ENCODE results near the gene GAA. TPM values are rescaled to one million over a fixed set of nuclear protein-coding genes. Genes with fewer than 3 reads are reported as not detected.

The GAA gene
- total and polyA plus RNA-seq, 10 of the 15 experiments (the other 5 are each of a cell fraction or from before 2014, with no cell fraction given), result 0.18 to 10.5 (median 4.1) TPM

DNA sequence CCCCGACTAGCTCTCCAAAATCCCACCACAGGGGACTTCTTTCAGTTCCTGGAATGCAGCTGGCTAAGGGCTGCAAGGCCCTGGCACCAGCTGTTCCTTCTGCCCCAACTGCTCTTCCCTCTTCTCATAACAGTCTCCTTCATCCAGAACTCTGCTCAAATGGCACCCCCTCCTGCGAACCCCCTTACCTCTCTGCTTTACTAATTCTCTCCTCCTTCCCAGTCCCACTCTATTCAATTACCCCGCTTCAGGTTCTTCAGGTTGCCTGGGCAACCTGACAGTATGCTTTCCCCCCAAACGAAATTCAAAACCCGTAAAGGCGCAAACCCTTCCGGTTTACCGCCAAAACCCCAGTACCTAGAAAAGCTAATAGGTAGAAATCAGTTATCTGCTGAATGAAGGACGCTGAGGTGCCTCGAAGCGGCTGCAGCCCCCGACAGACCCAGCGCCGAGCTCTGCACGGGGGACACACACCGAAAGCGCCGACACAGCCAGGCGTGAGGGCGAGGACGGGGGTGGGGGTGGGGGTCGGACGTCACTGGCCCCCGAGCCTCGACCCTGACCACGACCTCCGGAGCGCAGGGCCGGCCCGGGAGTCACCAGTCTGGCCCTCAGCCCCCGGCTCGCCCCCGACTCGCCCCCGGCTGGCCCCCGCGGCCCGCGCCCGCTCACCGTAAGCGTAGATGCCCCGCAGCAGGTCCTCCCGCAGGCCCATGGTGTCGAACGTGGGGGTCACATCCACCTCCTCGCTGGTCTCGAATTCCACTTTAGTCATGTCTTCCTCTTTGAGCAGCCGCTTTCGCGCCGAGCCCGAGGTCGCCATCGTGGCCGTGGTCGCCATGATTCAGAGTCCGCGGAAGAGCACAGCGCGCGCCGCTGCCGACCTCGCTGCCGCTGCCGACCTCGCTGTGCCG lies 45.0 kb downstream of the GAA start (continued):
- TF ChIP-seq, protein P1, sequence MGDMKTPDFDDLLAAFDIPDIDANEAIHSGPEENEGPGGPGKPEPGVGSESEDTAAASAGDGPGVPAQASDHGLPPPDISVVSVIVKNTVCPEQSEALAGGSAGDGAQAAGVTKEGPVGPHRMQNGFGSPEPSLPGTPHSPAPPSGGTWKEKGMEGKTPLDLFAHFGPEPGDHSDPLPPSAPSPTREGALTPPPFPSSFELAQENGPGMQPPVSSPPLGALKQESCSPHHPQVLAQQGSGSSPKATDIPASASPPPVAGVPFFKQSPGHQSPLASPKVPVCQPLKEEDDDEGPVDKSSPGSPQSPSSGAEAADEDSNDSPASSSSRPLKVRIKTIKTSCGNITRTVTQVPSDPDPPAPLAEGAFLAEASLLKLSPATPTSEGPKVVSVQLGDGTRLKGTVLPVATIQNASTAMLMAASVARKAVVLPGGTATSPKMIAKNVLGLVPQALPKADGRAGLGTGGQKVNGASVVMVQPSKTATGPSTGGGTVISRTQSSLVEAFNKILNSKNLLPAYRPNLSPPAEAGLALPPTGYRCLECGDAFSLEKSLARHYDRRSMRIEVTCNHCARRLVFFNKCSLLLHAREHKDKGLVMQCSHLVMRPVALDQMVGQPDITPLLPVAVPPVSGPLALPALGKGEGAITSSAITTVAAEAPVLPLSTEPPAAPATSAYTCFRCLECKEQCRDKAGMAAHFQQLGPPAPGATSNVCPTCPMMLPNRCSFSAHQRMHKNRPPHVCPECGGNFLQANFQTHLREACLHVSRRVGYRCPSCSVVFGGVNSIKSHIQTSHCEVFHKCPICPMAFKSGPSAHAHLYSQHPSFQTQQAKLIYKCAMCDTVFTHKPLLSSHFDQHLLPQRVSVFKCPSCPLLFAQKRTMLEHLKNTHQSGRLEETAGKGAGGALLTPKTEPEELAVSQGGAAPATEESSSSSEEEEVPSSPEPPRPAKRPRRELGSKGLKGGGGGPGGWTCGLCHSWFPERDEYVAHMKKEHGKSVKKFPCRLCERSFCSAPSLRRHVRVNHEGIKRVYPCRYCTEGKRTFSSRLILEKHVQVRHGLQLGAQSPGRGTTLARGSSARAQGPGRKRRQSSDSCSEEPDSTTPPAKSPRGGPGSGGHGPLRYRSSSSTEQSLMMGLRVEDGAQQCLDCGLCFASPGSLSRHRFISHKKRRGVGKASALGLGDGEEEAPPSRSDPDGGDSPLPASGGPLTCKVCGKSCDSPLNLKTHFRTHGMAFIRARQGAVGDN (IDR thresholded peaks at IDR 0.05), result no peak
- TF ChIP-seq, protein P2, sequence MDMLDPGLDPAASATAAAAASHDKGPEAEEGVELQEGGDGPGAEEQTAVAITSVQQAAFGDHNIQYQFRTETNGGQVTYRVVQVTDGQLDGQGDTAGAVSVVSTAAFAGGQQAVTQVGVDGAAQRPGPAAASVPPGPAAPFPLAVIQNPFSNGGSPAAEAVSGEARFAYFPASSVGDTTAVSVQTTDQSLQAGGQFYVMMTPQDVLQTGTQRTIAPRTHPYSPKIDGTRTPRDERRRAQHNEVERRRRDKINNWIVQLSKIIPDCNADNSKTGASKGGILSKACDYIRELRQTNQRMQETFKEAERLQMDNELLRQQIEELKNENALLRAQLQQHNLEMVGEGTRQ (IDR thresholded peaks at IDR 0.05; ENCODE audit: borderline replicate concordance, low read depth, low read length), result no peak
- TF ChIP-seq, protein P3, sequence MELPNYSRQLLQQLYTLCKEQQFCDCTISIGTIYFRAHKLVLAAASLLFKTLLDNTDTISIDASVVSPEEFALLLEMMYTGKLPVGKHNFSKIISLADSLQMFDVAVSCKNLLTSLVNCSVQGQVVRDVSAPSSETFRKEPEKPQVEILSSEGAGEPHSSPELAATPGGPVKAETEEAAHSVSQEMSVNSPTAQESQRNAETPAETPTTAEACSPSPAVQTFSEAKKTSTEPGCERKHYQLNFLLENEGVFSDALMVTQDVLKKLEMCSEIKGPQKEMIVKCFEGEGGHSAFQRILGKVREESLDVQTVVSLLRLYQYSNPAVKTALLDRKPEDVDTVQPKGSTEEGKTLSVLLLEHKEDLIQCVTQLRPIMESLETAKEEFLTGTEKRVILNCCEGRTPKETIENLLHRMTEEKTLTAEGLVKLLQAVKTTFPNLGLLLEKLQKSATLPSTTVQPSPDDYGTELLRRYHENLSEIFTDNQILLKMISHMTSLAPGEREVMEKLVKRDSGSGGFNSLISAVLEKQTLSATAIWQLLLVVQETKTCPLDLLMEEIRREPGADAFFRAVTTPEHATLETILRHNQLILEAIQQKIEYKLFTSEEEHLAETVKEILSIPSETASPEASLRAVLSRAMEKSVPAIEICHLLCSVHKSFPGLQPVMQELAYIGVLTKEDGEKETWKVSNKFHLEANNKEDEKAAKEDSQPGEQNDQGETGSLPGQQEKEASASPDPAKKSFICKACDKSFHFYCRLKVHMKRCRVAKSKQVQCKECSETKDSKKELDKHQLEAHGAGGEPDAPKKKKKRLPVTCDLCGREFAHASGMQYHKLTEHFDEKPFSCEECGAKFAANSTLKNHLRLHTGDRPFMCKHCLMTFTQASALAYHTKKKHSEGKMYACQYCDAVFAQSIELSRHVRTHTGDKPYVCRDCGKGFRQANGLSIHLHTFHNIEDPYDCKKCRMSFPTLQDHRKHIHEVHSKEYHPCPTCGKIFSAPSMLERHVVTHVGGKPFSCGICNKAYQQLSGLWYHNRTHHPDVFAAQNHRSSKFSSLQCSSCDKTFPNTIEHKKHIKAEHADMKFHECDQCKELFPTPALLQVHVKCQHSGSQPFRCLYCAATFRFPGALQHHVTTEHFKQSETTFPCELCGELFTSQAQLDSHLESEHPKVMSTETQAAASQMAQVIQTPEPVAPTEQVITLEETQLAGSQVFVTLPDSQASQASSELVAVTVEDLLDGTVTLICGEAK (IDR thresholded peaks at IDR 0.05; ENCODE audit: borderline replicate concordance), result peak; percentile 19; the same call in 1 of the 2 replicates
- TF ChIP-seq, protein P4, sequence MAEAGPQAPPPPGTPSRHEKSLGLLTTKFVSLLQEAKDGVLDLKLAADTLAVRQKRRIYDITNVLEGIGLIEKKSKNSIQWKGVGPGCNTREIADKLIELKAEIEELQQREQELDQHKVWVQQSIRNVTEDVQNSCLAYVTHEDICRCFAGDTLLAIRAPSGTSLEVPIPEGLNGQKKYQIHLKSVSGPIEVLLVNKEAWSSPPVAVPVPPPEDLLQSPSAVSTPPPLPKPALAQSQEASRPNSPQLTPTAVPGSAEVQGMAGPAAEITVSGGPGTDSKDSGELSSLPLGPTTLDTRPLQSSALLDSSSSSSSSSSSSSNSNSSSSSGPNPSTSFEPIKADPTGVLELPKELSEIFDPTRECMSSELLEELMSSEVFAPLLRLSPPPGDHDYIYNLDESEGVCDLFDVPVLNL (IDR thresholded peaks at IDR 0.05; ENCODE audit: low read depth, low read length), result peak; percentile 60
- TF ChIP-seq ZNF217 (IDR thresholded peaks at IDR 0.05), result no peak

Data from GM12878 (cell line).